ENCODE data around the gene KRT12.
"Not testable (repeated sequence)": the region's sequence is repeated elsewhere in the genome, so short reads cannot be mapped to it uniquely, and the experiment has no call there.

Gene KRT12

GRCh38 chr17:40883626-40884334, 16.8 kb upstream of the KRT12 start:
- DNase-seq = no peak

DNA sequence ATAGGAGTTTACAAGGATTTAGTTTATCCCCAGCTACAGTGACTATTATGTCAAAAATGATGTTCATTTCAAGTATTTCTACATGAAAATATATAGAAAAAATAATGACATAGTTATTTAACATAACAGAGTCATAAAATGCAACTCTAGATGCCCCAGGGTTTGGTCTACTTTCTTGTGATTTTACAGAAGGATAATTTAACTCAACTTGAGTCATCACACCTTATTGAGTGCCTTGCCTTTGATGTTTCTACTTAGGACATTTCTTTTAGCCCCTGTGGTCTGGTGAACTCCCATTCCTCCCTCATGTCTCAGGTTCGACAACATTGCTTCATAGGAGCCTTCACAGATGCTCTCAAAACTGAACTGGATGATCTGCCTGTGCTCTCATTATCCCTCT, 16.0 kb upstream of the KRT12 start:
- no peak for DNase-seq

- DNase-seq = no peak
These were observed 12.0 kb upstream of the KRT12 start for GRCh38 chr17:40879026-40879425.

- DNase-seq = no peak
These were observed 11.0 kb upstream of the KRT12 start for GRCh38 chr17:40878044-40878443.

DNA sequence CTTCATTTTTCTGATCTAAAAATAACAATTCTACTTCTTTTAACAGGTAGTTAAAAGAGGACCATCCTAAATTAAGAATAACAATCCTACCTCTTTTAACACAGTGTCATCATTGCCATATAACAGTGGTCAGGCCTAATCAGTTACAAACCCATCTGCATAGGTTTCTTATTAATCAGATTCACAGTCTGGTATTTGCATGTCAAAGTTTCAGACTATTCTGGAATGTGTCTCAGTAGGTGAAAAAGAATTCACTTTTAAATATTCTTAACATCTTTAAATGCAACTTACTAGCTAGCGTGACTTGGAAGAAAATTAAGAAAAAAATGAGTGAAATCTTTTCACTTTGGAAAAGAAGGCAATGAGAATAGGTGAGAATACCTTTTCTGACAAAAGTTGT, 6.8 kb upstream of the KRT12 start:
- no peak for DNase-seq

- DNase-seq = no peak
These were observed 6.2 kb upstream of the KRT12 start for GRCh38 chr17:40873255-40873654.

DNA sequence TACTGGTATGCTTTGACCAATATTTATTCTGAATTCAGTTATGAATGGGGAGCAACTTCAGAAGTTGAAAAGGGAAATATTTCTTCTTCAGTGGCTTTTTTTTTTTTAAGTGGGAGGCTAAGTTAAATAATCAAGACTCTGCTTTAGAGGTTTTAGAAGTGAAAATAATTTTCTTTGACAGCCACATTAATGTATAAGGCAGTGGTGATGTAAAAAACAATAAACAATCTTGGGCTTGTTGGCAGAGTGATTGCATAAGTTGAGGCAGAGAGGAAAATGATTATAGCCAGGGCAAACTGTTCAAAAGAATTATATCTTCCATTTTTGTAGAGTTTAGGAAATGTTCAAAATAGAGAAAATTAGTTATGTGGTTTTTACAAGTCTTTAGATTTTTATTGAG, 5.4 kb upstream of the KRT12 start:
- no peak for DNase-seq

GRCh38 chr17:40871316-40871715, 4.3 kb upstream of the KRT12 start:
- DNase-seq = no peak

GRCh38 chr17:40870136-40870535, 3.1 kb upstream of the KRT12 start:
- no peak for DNase-seq

GRCh38 chr17:40864661-40865390, 2.2 kb downstream of the KRT12 start:
- no peak for DNase-seq

- DNase-seq = no peak
These were observed 3.9 kb downstream of the KRT12 start for GRCh38 chr17:40862985-40863733.

GRCh38 chr17:40859536-40859935, 7.5 kb downstream of the KRT12 start:
- DNase-seq = no peak

DNA sequence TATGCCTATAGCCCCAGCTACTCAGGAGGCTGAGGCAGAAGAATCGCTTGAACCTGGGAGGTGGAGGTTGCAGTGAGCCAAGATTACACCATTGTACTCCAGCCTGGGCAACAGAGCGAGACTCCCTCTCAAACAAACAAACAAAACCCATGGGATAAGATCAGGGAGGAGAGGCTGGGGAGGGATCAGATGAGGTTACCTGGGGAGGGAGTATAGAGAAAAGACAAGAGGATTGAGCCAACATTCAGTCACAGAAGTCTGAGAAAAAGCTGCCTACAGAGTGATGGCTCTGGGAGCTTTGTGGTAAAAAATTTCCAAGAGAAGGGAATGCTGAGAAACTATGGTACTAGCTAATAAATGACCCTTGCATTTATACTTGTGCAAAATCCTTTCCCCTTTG, 8.4 kb downstream of the KRT12 start:
- not testable (repeated sequence) for DNase-seq

DNA sequence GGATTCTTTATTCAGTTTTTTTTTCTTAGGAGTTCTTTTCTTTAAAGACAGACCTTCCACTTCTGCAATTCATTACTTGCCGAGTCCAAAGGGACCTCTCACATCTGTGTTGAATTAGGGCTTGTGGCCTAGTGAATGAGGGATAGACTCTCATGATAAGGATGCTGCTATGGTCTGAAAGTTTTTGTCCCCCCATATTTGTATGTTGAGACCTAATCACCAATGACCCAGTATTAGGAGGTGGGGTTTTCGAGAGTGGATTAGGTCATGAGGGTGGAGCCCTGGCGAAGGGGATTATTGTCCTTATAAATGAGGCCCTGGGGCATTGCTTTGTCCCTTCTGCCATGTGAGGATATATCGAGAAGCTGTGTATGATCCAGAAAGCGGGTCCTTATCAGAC, 9.5 kb downstream of the KRT12 start:
- no peak for DNase-seq

GRCh38 chr17:40854175-40854814, 12.7 kb downstream of the KRT12 start:
- no peak for DNase-seq

DNA sequence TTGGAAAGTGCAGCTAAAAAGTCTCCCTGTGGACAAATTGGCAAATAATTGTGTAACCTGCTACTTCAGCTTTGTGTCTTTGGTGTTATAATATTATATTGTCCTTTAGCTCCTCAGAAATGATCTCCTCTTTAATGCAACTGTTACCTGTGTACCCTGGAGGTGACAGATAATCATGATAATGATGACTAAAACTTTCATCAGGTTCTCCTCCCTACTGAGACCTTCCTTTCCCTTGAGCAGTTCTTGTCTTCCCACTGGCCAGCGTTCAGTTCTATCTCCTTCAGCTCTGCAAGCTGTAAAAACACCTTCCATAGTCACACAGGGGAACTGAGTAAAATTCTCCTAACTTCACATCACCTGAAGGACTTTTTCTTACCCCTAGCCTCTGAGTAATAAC, 14.7 kb downstream of the KRT12 start:
- no peak for DNase-seq

- no peak for DNase-seq
These were observed 16.6 kb downstream of the KRT12 start for GRCh38 chr17:40850293-40850972.

DNA sequence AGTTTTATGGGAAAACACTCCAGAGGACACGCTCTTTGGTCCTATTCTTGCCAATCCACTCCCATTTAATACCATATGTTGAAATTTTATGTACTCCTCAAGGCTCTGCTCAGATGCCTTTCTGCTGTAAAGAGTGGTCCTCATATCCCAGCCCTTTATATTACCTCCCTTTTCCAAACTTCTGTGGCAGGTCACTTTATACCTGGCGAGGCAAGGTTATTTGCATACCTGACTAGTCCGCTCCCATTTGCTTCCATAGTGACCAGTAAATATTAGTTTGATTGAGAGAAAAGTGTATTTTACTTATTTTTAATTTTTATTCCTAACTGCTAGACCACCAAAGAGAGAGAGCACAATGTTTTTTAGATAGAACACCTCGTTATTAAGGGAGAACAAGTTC, 17.3 kb downstream of the KRT12 start:
- no peak for DNase-seq

- no peak for DNase-seq
These were observed 18.3 kb downstream of the KRT12 start for GRCh38 chr17:40848583-40849235.

GRCh38 chr17:40846515-40847144, 20.4 kb downstream of the KRT12 start:
- DNase-seq = no peak

DNA sequence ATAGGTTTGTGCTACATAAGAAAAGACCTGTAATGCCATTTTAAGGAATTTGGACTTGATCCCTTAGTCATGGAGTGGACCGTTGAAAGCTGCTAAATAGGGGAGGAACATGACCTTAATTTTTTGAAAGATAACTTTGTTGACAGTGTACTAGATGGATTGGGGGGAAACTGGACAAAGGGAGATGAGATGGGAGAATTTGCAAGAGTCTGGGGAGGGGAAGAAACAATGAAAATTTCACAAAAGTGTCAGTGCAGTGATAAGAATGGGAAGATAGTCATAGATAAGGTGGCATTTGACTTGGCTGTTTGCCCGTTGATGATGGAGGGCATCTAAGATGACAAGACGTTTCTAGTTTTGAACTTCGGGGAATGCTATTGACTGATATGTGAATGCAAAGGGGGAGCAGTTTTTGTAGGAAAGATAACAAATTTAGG, 22.3 kb downstream of the KRT12 start:
- no peak for DNase-seq

DNA sequence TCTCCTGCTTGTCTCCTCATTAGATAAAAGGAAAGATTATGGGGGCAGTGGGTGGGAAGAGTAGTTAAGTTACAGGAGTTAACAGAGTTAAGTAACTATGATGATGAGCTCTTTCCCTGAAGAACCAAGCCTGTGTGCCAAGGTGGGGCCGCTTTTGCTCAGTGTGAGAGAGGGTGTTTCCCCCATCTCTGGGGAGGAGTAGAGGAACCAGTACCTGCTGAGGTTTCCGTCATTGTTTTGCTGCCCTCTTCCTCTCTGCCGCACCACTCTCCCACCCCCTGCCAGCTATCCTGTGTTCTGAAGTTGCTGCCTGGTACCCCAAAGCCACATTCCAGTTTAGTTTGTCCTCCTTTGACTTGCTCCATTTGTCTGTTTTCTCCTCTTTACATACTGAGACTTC, 23.8 kb downstream of the KRT12 start:
- no peak for DNase-seq
